ENCODE data around the gene CLCN2.

- TF ChIP-seq CTCF (IDR thresholded peaks at IDR 0.05; ENCODE audit: low read length) (no peak), EZH2 (IDR thresholded peaks at IDR 0.05; ENCODE audit: borderline replicate concordance, low read length) (no peak)
Measured at GRCh38 chr3:184325269-184325668, 36.1 kb downstream of the CLCN2 start.

Measured in OCI-LY1 (cell line).